Activated CD4-positive, alpha-beta T cell treated with anti-CD3 and anti-CD28 coated beads for 4 hours (primary cell): ENCODE measurements around the gene FBXL13.
"Not testable (repeated sequence)": the region's sequence is repeated elsewhere in the genome, so short reads cannot be mapped to it uniquely, and the experiment has no call there.

ENCODE experiments used
- DNase-seq, 2 donors: peaks; one replicate each; pipeline ENCODE4 v3.0.0-alpha.2; 2020

Gene FBXL13

GRCh38 chr7:103074519-103075336 lies at the start of gene FBXL13, which contains the start of gene ARMC10:
TSS of gene FBXL13 (minus strand) at chr7:103074796.
TSS of gene ARMC10 (plus strand) at chr7:103075140. CDS start at chr7:103075273, 133 bp downstream.
- peak; percentile 88 to 89 for DNase-seq

- DNase-seq = no peak
Measured at GRCh38 chr7:103123529-103123928, 48.9 kb upstream of the FBXL13 start.

GRCh38 chr7:103121641-103122040 lies 47.0 kb upstream of the FBXL13 start:
- DNase-seq = no peak

GRCh38 chr7:103120362-103120761 lies 45.8 kb upstream of the FBXL13 start:
- no peak for DNase-seq

- no peak for DNase-seq
Measured at GRCh38 chr7:103119791-103120291, 45.2 kb upstream of the FBXL13 start.

- DNase-seq = no peak
Measured at GRCh38 chr7:103117465-103117864, 42.9 kb upstream of the FBXL13 start.

- no peak for DNase-seq
Measured at GRCh38 chr7:103116991-103117390, 42.4 kb upstream of the FBXL13 start.

GRCh38 chr7:103116511-103116910 lies 41.9 kb upstream of the FBXL13 start:
- no peak for DNase-seq

GRCh38 chr7:103115771-103116170 lies 41.2 kb upstream of the FBXL13 start:
- no peak for DNase-seq

- DNase-seq = no peak
Measured at GRCh38 chr7:103114576-103115008, 40.0 kb upstream of the FBXL13 start.

- no peak for DNase-seq
Measured at GRCh38 chr7:103113164-103113563, 38.6 kb upstream of the FBXL13 start.

- not testable (repeated sequence) for DNase-seq
Measured at GRCh38 chr7:103106703-103107070, 32.1 kb upstream of the FBXL13 start.

- DNase-seq = no peak
Measured at GRCh38 chr7:103106005-103106702, 31.6 kb upstream of the FBXL13 start.

GRCh38 chr7:103101543-103101942 lies 26.9 kb upstream of the FBXL13 start:
- no peak for DNase-seq

- no peak for DNase-seq
Measured at GRCh38 chr7:103100348-103100747, 25.8 kb upstream of the FBXL13 start.

- no peak for DNase-seq
Measured at GRCh38 chr7:103097041-103097440, 22.4 kb upstream of the FBXL13 start.

- DNase-seq = not testable (repeated sequence)
Measured at GRCh38 chr7:103095558-103095957, 21.0 kb upstream of the FBXL13 start.

GRCh38 chr7:103094102-103094501 lies 19.5 kb upstream of the FBXL13 start:
- no peak for DNase-seq

GRCh38 chr7:103093429-103093828 lies 18.8 kb upstream of the FBXL13 start:
- no peak for DNase-seq

- DNase-seq = not testable (repeated sequence)
Measured at GRCh38 chr7:103092321-103092720, 17.7 kb upstream of the FBXL13 start.

- DNase-seq = no peak
Measured at GRCh38 chr7:103083210-103083609, 8.6 kb upstream of the FBXL13 start.

- DNase-seq = no peak
Measured at GRCh38 chr7:103082497-103082896, 7.9 kb upstream of the FBXL13 start.

- no peak for DNase-seq
Measured at GRCh38 chr7:103080923-103081322, 6.3 kb upstream of the FBXL13 start.

GRCh38 chr7:103079836-103080235 lies 5.2 kb upstream of the FBXL13 start:
- no peak for DNase-seq
